GM13977 (cell line): ENCODE measurements around the gene SPATA32.

Experiments used
- DNase-seq: peaks from one replicate; pipeline ENCODE4 v3.0.0; 2012; ENCODE audit warnings: low spot score
- CTCF ChIP-seq: IDR thresholded peaks from 2 replicates; pipeline ENCODE4 v1.5.1; 2012; ENCODE audit warnings: mild to moderate bottlenecking, control low read depth; ENCODE audit not compliant: insufficient read depth; ENCODE audit errors: extremely low read depth, missing control alignments
- in situ Hi-C: fragments of 300-500 bp; cut with MboI; formaldehyde crosslinking; loops from one replicate; pipeline ENCODE4 v1.12.0; 2022; ENCODE audit warnings: low sequenced_read_pairs, low pct_unique_long_range_greater_than_20kb, mixed read lengths, inconsistent platforms; ENCODE audit not compliant: unreplicated experiment

SPATA32 gene

GRCh38 chr17:45241328-45242028, 20.4 kb downstream of the SPATA32 start:
- TF ChIP-seq CTCF: no peak
- DNase-seq: no peak
- in situ Hi-C loops: no loop called here

- no peak for TF ChIP-seq CTCF
- DNase-seq: no peak
- in situ Hi-C loops: no loop called here
Observed at GRCh38 chr17:45240905-45241327, 21.0 kb downstream of the SPATA32 start.

- DNase-seq: no peak
- in situ Hi-C loops: no loop called here
- no peak for TF ChIP-seq CTCF
Observed at GRCh38 chr17:45238155-45238774, 23.6 kb downstream of the SPATA32 start.

- TF ChIP-seq CTCF: no peak
- no peak for DNase-seq
- in situ Hi-C loops: no loop called here
Observed at GRCh38 chr17:45237686-45238085, 24.2 kb downstream of the SPATA32 start.

- in situ Hi-C loops: no loop called here
- no peak for DNase-seq
- TF ChIP-seq CTCF: no peak
Observed at GRCh38 chr17:45236282-45236606, 25.6 kb downstream of the SPATA32 start.

- in situ Hi-C loops: no loop called here
- TF ChIP-seq CTCF: peak; percentile 79
- peak; percentile 78 for DNase-seq
Observed at GRCh38 chr17:45235416-45236281, 26.2 kb downstream of the SPATA32 start.
